ENCODE results near the gene SLC25A2. TPM values are rescaled to one million over a fixed set of nuclear protein-coding genes. Genes with fewer than 3 reads are reported as not detected.

The SLC25A2 gene
- total RNA-seq, 6 donors from 2014 or later = 0.40 to 1.2 (median 0.55) TPM; not detected in 2

- DNase-seq (no peak), ATAC-seq (ENCODE audit: low FRiP score in 2 of 2) (no peak)
- Histone ChIP-seq H3K4me1 (no peaks in the 10 kb centered on the region), H3K4me3 (no peak overlapping the region), H3K9me3 (peaks cover 69 to 99% (median 98%) of the 10 kb centered on the region in 4 donors), H3K36me3 (no peaks in the 10 kb centered on the region), H3K27me3 (no peaks in the 10 kb centered on the region), H3K27ac (no peak overlapping the region)
- WGBS, 2 donors = 96 to 100% methylated on average over 1 of the region's 1 CpG
- no peak for TF ChIP-seq POLR2AphosphoS5 (IDR thresholded peaks at IDR 0.05)
- TF ChIP-seq CTCF (IDR thresholded peaks at IDR 0.05) = no peak
- no peak for TF ChIP-seq EP300 (IDR thresholded peaks at IDR 0.05)
- TF ChIP-seq POLR2A (IDR thresholded peaks at IDR 0.05) = no peak
Observed at GRCh38 chr5:141306630-141307029, 2.8 kb upstream of the SLC25A2 start.

- WGBS, 2 donors = 87 to 88% methylated on average over 4 of the region's 4 CpGs
- TF ChIP-seq CTCF (IDR thresholded peaks at IDR 0.05) (no peak), EP300 (IDR thresholded peaks at IDR 0.05) (no peak), POLR2A (IDR thresholded peaks at IDR 0.05) (no peak), POLR2AphosphoS5 (IDR thresholded peaks at IDR 0.05) (no peak)
- DNase-seq = no peak
- no peak for ATAC-seq (ENCODE audit: low FRiP score in 2 of 2)
- Histone ChIP-seq H3K4me1 (no peaks in the 10 kb centered on the region), H3K36me3 (peaks cover 0 to 3% (median 0%) of the 10 kb centered on the region in 4 donors), H3K27me3 (no peaks in the 10 kb centered on the region), H3K27ac (no peak overlapping the region), H3K4me3 (no peak overlapping the region), H3K9me3 (peaks cover 53 to 99% (median 89%) of the 10 kb centered on the region in 4 donors)
Observed at GRCh38 chr5:141298376-141298775, 5.5 kb downstream of the SLC25A2 start.

GRCh38 chr5:141272906-141273305, 30.9 kb downstream of the SLC25A2 start:
- no peak overlapping the region for H3K27ac ChIP-seq
- H3K27me3 ChIP-seq = no peaks in the 10 kb centered on the region
- TF ChIP-seq POLR2A (IDR thresholded peaks at IDR 0.05) (no peak), POLR2AphosphoS5 (IDR thresholded peaks at IDR 0.05) (no peak), EP300 (IDR thresholded peaks at IDR 0.05) (no peak), CTCF (IDR thresholded peaks at IDR 0.05) (no peak)
- H3K4me3 ChIP-seq = no peak overlapping the region
- 65 to 66% methylated on average over 3 of the region's 3 CpGs for WGBS, 2 donors
- ATAC-seq (ENCODE audit: low FRiP score in 2 of 2) (no peak), DNase-seq (no peak)
- no peaks in the 10 kb centered on the region for H3K4me1 ChIP-seq
- no peaks in the 10 kb centered on the region for H3K36me3 ChIP-seq
- peaks cover 66 to 95% (median 91%) of the 10 kb centered on the region in 4 donors for H3K9me3 ChIP-seq

- peaks cover 88 to 100% (median 96%) of the 10 kb centered on the region in 4 donors for H3K9me3 ChIP-seq
- 87 to 98% methylated on average over 4 of the region's 4 CpGs for WGBS, 2 donors
- H3K36me3 ChIP-seq = no peaks in the 10 kb centered on the region
- H3K4me3 ChIP-seq = no peak overlapping the region
- no peak for ATAC-seq (ENCODE audit: low FRiP score in 2 of 2)
- no peak for TF ChIP-seq CTCF (IDR thresholded peaks at IDR 0.05)
- TF ChIP-seq POLR2A (IDR thresholded peaks at IDR 0.05) = no peak
- TF ChIP-seq EP300 (IDR thresholded peaks at IDR 0.05) = no peak
- TF ChIP-seq POLR2AphosphoS5 (IDR thresholded peaks at IDR 0.05) = no peak
- no peaks in the 10 kb centered on the region for H3K27me3 ChIP-seq
- H3K27ac ChIP-seq = no peak overlapping the region
- no peaks in the 10 kb centered on the region for H3K4me1 ChIP-seq
- no peak for DNase-seq
Observed at GRCh38 chr5:141269195-141269594, 34.7 kb downstream of the SLC25A2 start.

- WGBS, 2 donors = 78 to 88% methylated on average over 1 of the region's 1 CpG
- peaks cover 98 to 100% (median 100%) of the 10 kb centered on the region in 4 donors for H3K9me3 ChIP-seq
- no peaks in the 10 kb centered on the region for H3K4me1 ChIP-seq
- no peak for DNase-seq
- TF ChIP-seq POLR2AphosphoS5 (IDR thresholded peaks at IDR 0.05) (no peak), CTCF (IDR thresholded peaks at IDR 0.05) (no peak), POLR2A (IDR thresholded peaks at IDR 0.05) (no peak), EP300 (IDR thresholded peaks at IDR 0.05) (no peak)
- H3K27ac ChIP-seq = no peak overlapping the region
- ATAC-seq (ENCODE audit: low FRiP score in 2 of 2) = no peak
- H3K4me3 ChIP-seq = no peak overlapping the region
- H3K36me3 ChIP-seq = no peaks in the 10 kb centered on the region
- no peaks in the 10 kb centered on the region for H3K27me3 ChIP-seq
Observed at GRCh38 chr5:141261238-141261546, 42.7 kb downstream of the SLC25A2 start.

Measured in upper lobe of left lung (tissue), 6 donors.